ENCODE measurements around the gene SPACA9.

Gene SPACA9

DNA sequence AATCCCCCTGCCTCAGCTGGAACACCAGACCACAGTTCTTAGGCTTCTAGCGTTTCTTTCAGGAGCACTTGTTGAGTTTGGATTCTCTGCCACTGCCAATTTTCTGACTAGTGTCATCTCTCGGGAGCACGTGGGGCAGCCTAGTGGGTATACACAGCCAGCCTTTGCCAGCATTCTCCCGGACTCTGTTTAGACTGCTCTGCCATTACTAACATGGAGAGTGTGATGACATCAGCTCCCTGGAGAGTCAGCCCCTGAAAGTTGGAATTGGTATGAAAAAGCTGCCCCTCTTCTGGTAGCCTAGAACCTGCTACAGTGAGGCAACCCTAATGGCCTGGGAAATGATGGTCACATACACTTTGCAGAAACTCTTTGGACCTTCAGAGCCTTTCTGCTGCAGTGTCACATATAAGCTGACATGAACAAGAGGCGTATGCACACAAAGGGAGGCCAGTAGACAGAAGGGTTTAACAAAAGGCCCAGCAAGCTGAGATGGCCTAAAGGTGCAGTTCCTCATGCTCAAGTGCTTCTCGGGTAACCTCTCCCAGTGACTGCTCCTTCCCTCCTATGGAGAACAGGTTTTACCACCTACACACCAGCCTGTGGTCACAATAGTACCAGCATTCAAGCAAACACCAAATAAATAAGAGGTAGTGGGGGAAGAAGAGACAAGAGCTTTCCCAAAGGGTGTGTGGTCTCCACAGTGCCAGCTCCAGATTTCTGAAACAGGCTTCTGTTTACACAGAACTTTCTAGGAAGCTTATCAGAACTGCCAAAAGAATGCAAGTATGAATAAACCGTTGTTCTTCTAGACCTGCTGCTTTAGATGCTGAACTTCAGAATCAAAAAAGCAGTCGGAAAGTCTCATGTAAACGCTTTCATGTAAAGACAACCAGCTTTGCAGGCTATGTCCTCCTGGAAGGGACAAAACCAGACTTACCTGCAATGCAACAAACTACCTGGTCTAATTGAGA is 16.5 kb downstream of the SPACA9 start:
- Histone ChIP-seq H3K4me1 (peaks cover 25 to 76% (median 48%) of the 10 kb centered on the region in 10 experiments), H3K9me3 (replicated peaks in 1 of 11) (no peaks in the 10 kb centered on the region), H3K4me2 (peak overlapping the region in 8 of 11 experiments; percentile 13 to 77 (median 44); a peak in 15 of 22 replicates), H3K9ac (peak overlapping the region in 4 of 11 experiments; percentile 28 to 56 (median 46); a peak in 8 of 22 replicates), H3K4me3 (no peak overlapping the region), H3K27me3 (no peaks in the 10 kb centered on the region), H4K20me1 (no peaks in the 10 kb centered on the region), H3K27ac (peak overlapping the region in 9 of 11 experiments; percentile 13 to 100 (median 98); a peak in 14 of 22 replicates), H3K36me3 (peaks cover 66 to 87% (median 80%) of the 10 kb centered on the region in 11 experiments)
- TF ChIP-seq Cebpa-rat (IDR thresholded peaks at IDR 0.05) = no peak

- H3K9ac ChIP-seq = peak overlapping the region in 2 of 11 experiments; percentile 12 to 36; a peak in 4 of 22 replicates
- H4K20me1 ChIP-seq = no peaks in the 10 kb centered on the region
- H3K27ac ChIP-seq = peak overlapping the region in 9 of 11 experiments; percentile 15 to 100 (median 98); a peak in 16 of 22 replicates
- H3K4me1 ChIP-seq = peaks cover 14 to 76% (median 43%) of the 10 kb centered on the region in 10 experiments
- H3K36me3 ChIP-seq = peaks cover 77 to 98% (median 90%) of the 10 kb centered on the region in 11 experiments
- no peaks in the 10 kb centered on the region for H3K9me3 ChIP-seq (replicated peaks in 1 of 11)
- no peaks in the 10 kb centered on the region for H3K27me3 ChIP-seq
- TF ChIP-seq Cebpa-rat (IDR thresholded peaks at IDR 0.05) = peak in 4 of 11 experiments; percentile 12 to 51 (median 38); a peak in 4 of 22 replicates
- H3K4me2 ChIP-seq = peak overlapping the region in 6 of 11 experiments; percentile 21 to 77 (median 50); a peak in 10 of 22 replicates
- H3K4me3 ChIP-seq = no peak overlapping the region
These were observed 17.6 kb downstream of the SPACA9 start for GRCh38 chr9:132896264-132896663.

DNA sequence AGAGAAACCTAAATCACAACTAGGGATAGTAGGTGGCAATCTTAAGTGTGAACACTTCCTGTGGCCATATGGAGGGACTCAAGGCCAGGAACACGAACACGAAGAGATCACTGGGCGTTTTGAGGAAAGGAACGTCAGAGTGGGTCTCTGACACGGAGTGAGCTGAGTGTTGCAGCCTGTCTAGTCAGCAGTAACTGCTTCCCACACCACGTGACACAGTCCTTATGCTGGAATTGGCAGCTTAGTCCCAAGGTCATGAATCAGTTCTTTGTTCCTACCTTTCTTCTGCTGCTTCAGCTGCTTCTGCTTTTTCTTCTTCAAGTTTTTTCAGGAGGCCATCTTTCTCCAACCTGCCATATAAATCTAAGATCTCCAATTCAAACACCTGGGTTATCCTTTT is 18.2 kb downstream of the SPACA9 start:
- H3K9me3 ChIP-seq (replicated peaks in 1 of 11) = no peaks in the 10 kb centered on the region
- no peaks in the 10 kb centered on the region for H3K27me3 ChIP-seq
- peak overlapping the region in 9 of 11 experiments; percentile 15 to 100 (median 98); a peak in 17 of 22 replicates for H3K27ac ChIP-seq
- peaks cover 78 to 98% (median 91%) of the 10 kb centered on the region in 11 experiments for H3K36me3 ChIP-seq
- peak overlapping the region in 5 of 11 experiments; percentile 25 to 77 (median 61); a peak in 9 of 22 replicates for H3K4me2 ChIP-seq
- peak overlapping the region in 2 of 11 experiments; percentile 12 to 36; a peak in 4 of 22 replicates for H3K9ac ChIP-seq
- TF ChIP-seq Cebpa-rat (IDR thresholded peaks at IDR 0.05) = no peak
- H4K20me1 ChIP-seq = peaks cover 0 to 3% (median 0%) of the 10 kb centered on the region in 11 experiments; a peak in 1 of 22 replicates
- H3K4me3 ChIP-seq = no peak overlapping the region
- peaks cover 12 to 75% (median 46%) of the 10 kb centered on the region in 10 experiments for H3K4me1 ChIP-seq

- Histone ChIP-seq H3K4me3 (no peak overlapping the region), H3K4me1 (peaks cover 12 to 64% (median 43%) of the 10 kb centered on the region in 10 experiments), H3K27me3 (no peaks in the 10 kb centered on the region), H3K9me3 (replicated peaks in 1 of 11) (no peaks in the 10 kb centered on the region), H3K9ac (no peak overlapping the region), H3K4me2 (no peak overlapping the region), H3K36me3 (peaks cover 79 to 96% (median 85%) of the 10 kb centered on the region in 11 experiments), H3K27ac (peak overlapping the region in 4 of 11 experiments; percentile 10 to 79 (median 70); a peak in 3 of 22 replicates), H4K20me1 (peaks cover 0 to 3% (median 0%) of the 10 kb centered on the region in 11 experiments; a peak in 1 of 22 replicates)
- no peak for TF ChIP-seq Cebpa-rat (IDR thresholded peaks at IDR 0.05)
These were observed 19.4 kb downstream of the SPACA9 start for GRCh38 chr9:132898051-132898450.

- H3K9ac ChIP-seq = peak overlapping the region in 8 of 11 experiments; percentile 14 to 62 (median 53); a peak in 10 of 22 replicates
- H3K4me1 ChIP-seq = peaks cover 0 to 23% (median 12%) of the 10 kb centered on the region in 10 experiments; a peak in 19 of 20 replicates
- peak overlapping the region in 5 of 11 experiments; percentile 30 to 81 (median 54); a peak in 10 of 22 replicates for H3K4me2 ChIP-seq
- no peak overlapping the region for H3K4me3 ChIP-seq
- no peak for TF ChIP-seq Cebpa-rat (IDR thresholded peaks at IDR 0.05)
- H3K9me3 ChIP-seq (replicated peaks in 1 of 11) = no peaks in the 10 kb centered on the region
- peaks cover 0 to 3% (median 0%) of the 10 kb centered on the region in 11 experiments; a peak in 2 of 22 replicates for H4K20me1 ChIP-seq
- peak overlapping the region in 8 of 11 experiments; percentile 48 to 79 (median 68); a peak in 15 of 22 replicates for H3K27ac ChIP-seq
- peaks cover 77 to 96% (median 88%) of the 10 kb centered on the region in 11 experiments for H3K36me3 ChIP-seq
- no peaks in the 10 kb centered on the region for H3K27me3 ChIP-seq
These were observed 23.4 kb downstream of the SPACA9 start for GRCh38 chr9:132901858-132902831.

DNA sequence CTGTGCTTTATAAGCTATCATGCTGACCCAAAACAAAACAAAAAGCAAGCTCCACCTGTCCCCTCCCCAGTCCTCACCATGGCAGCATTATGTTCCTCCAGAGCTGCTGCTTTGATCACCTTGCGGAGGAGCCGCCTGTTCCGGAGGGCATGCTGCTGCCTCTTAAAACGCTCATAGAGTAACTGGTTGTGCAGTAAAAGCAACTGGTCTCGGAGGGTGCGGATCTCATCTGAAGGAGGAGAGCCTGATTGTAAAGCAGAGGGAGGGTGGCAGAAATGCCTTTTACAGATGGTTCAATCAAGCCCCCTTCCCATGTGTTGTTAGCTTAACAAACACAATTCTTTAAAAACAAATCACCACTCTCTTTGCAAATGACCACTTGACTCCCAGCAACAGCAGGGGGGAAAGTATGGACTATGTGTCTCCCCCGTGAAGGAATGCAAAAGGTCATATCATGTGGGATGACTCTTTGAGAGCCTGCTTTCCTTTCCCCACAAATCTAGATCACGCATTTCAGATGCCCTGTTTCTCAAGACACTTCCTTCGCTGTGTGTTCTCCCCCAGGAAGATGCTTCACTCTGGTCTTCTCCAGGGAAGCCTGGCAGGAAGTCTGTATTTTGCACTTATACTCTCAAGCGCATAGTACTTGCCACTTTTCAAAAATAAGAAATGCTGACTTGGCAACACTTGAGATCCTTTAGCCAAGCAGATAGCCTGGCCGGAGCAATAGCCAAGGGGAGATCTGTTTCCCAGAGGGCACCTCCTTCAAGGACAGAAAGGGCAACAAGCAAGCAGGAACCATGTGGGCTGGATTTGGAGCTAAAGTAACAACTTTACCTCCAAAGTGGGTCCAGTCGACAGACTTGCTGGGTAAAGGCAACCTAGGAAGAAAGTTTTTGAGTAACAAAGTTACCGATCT is 25.1 kb downstream of the SPACA9 start:
- Histone ChIP-seq H3K4me3 (no peak overlapping the region), H3K27ac (no peak overlapping the region), H3K4me1 (peaks cover 0 to 20% (median 11%) of the 10 kb centered on the region in 10 experiments; a peak in 19 of 20 replicates), H3K27me3 (no peaks in the 10 kb centered on the region), H3K4me2 (no peak overlapping the region), H4K20me1 (peaks cover 0 to 3% (median 0%) of the 10 kb centered on the region in 11 experiments; a peak in 2 of 22 replicates), H3K9me3 (replicated peaks in 1 of 11) (no peaks in the 10 kb centered on the region), H3K9ac (peak overlapping the region in 3 of 11 experiments; percentile 1 to 11 (median 7); a peak in 4 of 22 replicates), H3K36me3 (peaks cover 69 to 93% (median 85%) of the 10 kb centered on the region in 11 experiments)
- no peak for TF ChIP-seq Cebpa-rat (IDR thresholded peaks at IDR 0.05)

- Histone ChIP-seq H3K36me3 (peaks cover 69 to 93% (median 85%) of the 10 kb centered on the region in 11 experiments), H3K9me3 (replicated peaks in 1 of 11) (no peaks in the 10 kb centered on the region), H3K4me2 (no peak overlapping the region), H3K27me3 (no peaks in the 10 kb centered on the region), H3K4me1 (peaks cover 0 to 11% (median 10%) of the 10 kb centered on the region in 10 experiments; a peak in 19 of 20 replicates), H3K4me3 (no peak overlapping the region), H3K27ac (no peak overlapping the region), H4K20me1 (peaks cover 0 to 3% (median 0%) of the 10 kb centered on the region in 11 experiments; a peak in 2 of 22 replicates), H3K9ac (peak overlapping the region in 1 of 11 experiments; percentile 26; a peak in 1 of 22 replicates)
- no peak for TF ChIP-seq Cebpa-rat (IDR thresholded peaks at IDR 0.05)
These were observed 27.0 kb downstream of the SPACA9 start for GRCh38 chr9:132905726-132906125.

Data from BLaER1 treated with 17β-estradiol and CSF1 and Interleukin-3, amounts not matched to agents 10 nM and 100 nM (cell line).